ENCODE data around the gene ZAR1.

Gene ZAR1

GRCh38 chr4:48490680-48491513 lies 845 bp downstream of the ZAR1 start:
- DNase-seq = no peak

DNA sequence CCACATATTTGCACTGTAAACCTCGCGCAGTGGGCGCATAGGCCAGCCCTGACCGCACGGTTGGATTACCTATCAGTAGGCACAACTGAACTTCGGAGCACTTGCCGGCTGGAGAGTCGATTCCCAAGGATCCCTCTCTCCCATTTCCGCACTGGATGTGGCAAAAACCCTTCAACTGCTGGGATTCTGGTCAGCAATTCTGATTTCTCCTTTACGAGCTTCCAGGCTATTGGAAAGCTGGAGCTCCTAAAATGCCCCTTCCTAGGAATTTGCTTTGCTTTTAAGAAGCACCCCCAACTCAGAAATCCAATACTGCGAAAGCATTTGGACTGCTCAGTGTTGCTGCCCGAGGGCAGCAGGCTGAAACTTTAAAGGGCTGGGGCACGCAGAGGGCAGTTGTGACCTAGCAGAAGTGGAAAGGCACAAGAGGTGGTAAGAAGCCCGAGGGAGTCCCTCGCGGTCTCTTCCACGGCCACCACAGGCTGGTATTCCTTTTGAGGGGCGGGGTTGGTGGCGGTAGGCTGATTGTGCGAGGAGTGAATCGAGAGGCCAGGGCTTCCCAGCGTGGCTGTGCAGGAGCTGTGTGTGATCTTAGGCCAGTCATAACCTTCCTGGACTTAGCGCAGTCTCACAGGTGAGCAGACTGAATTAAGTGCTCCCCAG lies 1.6 kb downstream of the ZAR1 start:
- DNase-seq = no peak

- no peak for DNase-seq
These were observed 3.5 kb downstream of the ZAR1 start for GRCh38 chr4:48493452-48494100.

DNA sequence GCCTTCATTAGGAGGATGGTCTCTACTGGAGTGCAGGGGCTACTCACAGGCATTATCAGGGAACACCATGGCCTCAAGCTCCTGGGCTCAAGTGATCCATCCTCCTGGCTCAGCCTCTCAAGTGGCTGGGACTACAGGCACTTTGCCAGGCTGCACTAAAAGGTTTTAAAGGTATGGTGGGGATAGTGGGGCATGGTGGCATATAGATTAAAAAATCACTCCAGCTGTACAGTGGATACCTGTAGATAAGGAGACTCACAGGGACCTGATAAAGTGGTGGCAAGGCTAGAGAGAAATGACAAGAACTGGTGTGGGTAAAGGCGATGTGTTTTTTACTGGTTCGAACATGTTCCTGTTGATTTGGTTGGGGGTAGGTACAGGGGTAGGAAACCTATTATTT lies 5.9 kb downstream of the ZAR1 start:
- DNase-seq = no peak

DNA sequence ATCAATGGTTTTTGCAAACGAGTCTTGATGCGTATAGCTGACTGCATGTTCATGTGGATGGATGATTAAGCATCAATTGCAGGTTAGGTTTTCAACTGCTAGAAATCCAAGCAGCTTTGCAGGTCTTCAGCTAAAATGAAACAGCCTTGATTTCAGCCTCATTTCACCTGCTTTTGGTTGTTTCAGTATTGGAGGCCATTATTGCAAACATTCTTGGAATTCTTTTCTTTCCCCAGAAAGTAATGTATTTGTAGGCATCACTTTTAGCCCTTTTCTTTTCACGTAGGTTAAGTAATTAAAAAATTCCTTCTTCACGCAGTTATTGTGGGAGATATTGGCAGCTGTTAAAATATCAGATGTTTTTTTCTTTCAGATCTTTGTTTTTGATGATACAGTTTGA lies 8.8 kb downstream of the ZAR1 start:
- no peak for DNase-seq

DNA sequence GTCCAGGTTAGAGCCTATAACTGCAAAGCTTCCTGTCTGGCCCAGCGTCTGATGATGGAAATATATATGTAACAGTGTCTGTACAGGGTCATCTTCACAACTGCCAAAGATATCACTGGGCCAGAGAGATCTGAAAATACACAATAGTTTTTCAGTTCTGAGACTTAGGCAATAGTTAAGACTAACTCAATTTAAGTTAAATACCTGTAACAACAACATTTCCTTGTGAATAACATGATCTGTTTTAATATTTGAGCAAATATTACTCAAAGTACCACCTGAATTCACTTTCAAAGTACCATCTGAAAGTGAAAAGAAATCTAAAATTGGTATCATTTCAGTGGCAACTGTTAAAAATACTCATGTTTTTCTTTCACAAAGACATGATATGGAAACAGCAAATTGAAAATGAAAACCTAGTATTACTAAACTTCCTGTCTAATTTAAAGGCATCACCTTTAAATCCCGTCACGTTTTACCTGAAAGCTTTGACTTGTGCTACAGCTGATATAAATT lies 9.6 kb downstream of the ZAR1 start:
- no peak for DNase-seq

DNA sequence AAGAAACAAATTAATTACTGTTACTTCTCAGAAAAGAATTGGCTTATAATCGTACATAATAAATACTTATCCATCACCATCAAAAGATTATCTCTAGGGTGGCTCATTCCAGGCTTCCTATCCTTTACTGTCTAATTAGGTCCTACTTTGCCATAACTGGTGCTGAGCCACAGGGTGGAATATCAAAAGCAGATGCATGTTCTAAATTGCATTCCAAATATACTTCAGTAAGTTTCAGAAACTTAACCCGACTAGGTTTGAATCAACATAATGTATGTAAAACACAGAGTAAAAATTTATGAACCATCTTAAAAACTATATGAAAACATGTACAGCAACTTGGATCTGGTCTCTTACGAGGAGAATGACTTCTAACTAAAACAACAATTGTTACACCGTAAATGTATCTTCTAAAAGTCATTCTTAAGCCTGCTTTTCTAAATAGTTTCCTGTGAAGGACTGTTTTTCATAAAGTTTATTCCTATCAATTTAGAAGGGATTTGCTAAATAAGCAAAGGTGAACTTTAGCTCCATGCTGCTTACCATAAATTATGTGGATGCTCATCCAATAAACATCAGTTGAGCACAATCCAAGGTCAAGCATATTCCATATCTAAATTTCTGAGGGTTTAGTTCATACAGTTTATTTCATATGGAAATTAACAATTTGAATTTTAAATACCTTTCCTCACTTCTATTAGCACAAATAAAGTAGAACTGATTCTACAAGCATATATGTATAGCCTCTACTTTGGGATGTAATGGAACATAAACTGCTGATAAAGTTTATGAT lies 13.4 kb downstream of the ZAR1 start:
- DNase-seq = no peak

DNA sequence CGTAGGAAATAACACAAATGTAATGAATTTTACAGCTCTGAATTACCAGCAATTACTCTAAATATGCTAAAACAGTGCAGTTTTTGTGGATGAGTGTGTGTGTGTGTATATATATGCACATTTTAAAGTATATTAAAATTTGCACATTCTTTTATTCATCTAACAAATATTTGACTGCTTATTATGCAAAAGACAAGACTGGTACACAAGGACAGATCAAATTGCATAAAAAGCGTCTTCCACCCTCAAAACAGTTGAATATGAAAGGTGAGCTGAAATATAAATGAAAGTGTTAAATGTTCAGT lies 13.9 kb downstream of the ZAR1 start:
- no peak for DNase-seq

DNA sequence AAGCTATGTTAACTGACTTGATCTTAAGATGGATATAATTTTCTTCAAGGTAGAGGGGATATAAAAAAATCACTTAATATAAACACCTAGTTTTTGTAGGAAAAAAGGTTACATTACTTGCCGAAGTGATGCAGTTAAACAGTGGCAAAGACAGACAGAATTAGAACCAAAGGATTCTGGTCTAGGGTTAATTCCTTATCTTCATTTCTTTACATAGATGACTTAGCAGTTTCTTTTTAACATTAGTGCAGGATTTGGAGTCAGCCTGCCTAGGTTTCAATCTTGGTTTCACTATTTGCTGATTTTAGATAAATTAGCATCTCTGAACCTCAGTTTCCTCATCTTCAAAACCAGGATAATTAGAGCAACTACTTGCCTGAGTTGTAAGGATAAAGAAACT lies 14.3 kb downstream of the ZAR1 start:
- DNase-seq = no peak

DNA sequence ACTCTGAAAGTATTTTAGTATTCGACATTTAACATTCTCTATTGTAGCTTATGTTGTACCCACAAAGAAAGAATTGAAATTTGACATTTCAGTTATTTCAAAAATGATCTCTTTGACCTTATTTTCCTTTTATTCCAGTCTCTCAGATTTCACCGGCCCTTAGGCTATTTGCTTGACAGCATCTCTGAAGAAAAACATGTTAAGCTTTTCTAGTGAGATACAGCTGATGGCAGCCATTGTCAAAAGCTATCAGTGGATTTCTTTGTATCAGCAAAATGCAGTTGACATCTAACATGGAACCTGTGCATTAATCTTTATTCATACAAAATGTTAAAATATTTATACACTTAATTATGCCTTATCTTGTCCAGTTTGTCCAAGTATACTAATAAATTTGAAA lies 16.7 kb downstream of the ZAR1 start:
- no peak for DNase-seq

DNA sequence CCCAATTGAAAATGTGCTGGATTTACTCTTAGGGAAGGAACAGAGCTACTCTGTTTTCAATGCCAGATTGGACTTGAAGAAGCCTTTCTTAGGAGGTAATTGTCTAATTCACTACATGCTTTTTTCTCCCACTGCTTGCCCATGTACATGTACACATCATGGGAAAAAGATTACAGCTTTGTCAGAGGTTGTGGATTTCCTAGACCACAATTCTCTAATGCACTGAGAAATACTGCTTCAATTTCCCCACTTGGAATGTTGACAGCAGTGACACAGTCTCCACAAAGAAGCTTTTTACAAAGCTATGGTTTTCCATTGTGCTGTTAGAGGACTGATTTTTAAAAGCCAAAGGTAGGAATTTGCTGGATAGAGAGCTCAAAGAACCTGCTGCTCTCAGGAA lies 19.5 kb downstream of the ZAR1 start:
- DNase-seq = no peak

GRCh38 chr4:48518143-48518542 lies 28.1 kb downstream of the ZAR1 start:
- no peak for DNase-seq

DNA sequence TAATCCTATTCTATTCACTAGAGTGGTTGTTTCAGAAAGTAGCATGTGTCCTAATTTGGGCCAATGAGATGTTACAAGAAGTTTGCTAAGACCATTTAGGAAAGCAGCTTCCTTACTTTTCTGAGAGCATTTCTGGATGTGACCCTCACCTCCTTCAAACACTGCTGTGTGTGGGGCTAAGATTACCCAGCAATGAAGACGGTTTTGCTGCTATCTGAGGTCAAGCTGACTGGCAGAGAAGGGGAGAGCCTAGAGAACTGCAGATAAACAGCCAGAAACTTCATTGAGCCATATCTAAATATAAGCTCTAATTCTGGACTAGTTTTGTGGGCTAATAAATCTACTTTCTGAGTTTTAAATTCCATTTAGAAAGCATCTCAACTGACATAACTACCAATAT lies 36.4 kb downstream of the ZAR1 start:
- no peak for DNase-seq

DNA sequence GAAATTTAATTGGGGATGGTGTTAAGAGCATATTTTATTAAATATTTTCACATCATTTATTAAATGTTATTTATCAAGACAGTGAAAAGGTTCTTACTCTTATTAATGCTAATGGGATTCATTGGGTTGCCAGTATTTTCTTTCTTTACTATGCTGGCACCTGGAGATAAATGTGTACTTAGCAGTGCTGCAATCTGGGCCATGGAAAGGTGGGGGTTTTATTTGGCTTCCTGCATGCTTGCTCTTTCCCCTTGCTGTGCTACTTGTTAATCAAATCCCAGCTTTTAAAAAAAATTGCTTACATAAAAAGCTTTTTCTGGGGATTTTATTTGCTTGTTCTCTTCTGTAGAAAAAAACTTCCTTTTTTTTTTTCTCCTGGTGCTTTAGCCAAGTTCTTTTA lies 48.3 kb downstream of the ZAR1 start:
- no peak for DNase-seq

DNA sequence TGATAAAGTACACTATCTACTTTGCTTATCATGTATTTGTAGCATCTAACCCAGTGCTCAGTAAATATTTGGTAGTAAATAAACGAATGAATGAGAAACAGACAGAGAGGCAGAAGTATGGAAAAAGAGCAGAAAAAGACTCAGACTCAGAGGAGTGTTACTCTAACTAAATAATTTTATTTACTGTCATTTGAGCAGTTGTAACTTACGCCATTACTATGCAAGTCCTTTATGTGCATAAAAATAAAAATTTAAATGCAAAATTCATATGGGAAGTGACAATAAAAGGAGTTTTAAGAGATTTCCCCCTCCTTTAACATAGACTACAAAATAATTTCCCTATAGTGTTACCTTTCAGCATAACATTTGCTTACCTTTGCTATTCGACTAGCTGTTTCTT lies 49.5 kb downstream of the ZAR1 start:
- no peak for DNase-seq

- no peak for DNase-seq
These were observed 52.8 kb downstream of the ZAR1 start for GRCh38 chr4:48542888-48543287.

DNA sequence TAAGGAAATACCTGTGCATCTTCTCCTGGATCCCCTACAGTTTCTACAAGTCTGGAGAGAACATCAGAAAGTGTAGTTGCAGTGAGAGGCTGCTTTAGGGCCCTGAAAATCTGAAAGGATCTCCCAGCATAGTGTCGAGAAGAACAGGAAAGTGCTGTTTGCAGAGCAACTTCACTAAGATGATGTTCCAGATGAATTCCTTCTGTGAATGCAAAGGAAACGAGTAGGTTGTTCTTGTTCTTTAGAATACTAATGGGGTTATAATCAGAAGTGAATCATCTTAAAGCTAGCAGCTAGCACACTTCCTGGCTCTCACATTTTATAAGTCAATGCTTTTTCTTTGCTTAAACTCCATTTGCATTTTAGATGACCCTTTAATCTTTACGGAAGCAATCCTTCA lies 53.7 kb downstream of the ZAR1 start:
- no peak for DNase-seq

Measured in activated CD8-positive, alpha-beta memory T cell treated with anti-CD3 and anti-CD28 coated beads, Interleukin-2, amount 50 U/mL, for 4 hours (primary cell).